Stimulated activated CD4-positive, alpha-beta T cell treated with anti-CD3 and anti-CD28 coated beads, Interleukin-4, amount 100 ng/mL, for 1 hour (primary cell): Measurements from ENCODE around the gene ASPG.
A peak's percentile ranks its signal among the peaks of the same experiment; 100 is the strongest.

ENCODE experiments used
- DNase-seq: peaks from one replicate; pipeline ENCODE4 v3.0.0-alpha.2; 2020

The ASPG gene

GRCh38 chr14:104138098-104138717, 52.7 kb downstream of the ASPG start, which contains the start of gene KIF26A:
Gene KIF26A (plus strand): TSS chr14:104138587. CDS start chr14:104138723, 136 bp downstream.
- DNase-seq = peak; percentile 23

- DNase-seq = no peak
Observed at GRCh38 chr14:104138718-104139459, 53.4 kb downstream of the ASPG start.

GRCh38 chr14:104139460-104140212, 54.1 kb downstream of the ASPG start:
- DNase-seq = no peak

GRCh38 chr14:104140213-104140462, 54.6 kb downstream of the ASPG start:
- peak; percentile 0 for DNase-seq

GRCh38 chr14:104140463-104141331, 55.2 kb downstream of the ASPG start:
- DNase-seq = peak; percentile 1

- DNase-seq = no peak
Observed at GRCh38 chr14:104141621-104142091, 56.2 kb downstream of the ASPG start.

- no peak for DNase-seq
Observed at GRCh38 chr14:104142136-104142945, 56.8 kb downstream of the ASPG start.

GRCh38 chr14:104142946-104143470, 57.5 kb downstream of the ASPG start:
- DNase-seq = no peak

GRCh38 chr14:104143521-104144452, 58.3 kb downstream of the ASPG start:
- no peak for DNase-seq

- no peak for DNase-seq
Observed at GRCh38 chr14:104144453-104144790, 58.9 kb downstream of the ASPG start.

GRCh38 chr14:104144911-104145825, 59.7 kb downstream of the ASPG start:
- DNase-seq = no peak

GRCh38 chr14:104145826-104146601, 60.5 kb downstream of the ASPG start:
- DNase-seq = peak; percentile 0

- no peak for DNase-seq
Observed at GRCh38 chr14:104146651-104147345, 61.3 kb downstream of the ASPG start.

GRCh38 chr14:104147346-104148125, 62.0 kb downstream of the ASPG start:
- no peak for DNase-seq

GRCh38 chr14:104148433-104149277, 63.2 kb downstream of the ASPG start:
- no peak for DNase-seq

- DNase-seq = no peak
Observed at GRCh38 chr14:104149278-104149595, 63.7 kb downstream of the ASPG start.
